Measurements from ENCODE around the gene HECTD2.

Gene HECTD2

GRCh38 chr10:91420868-91421267 lies 10.7 kb downstream of the HECTD2 start:
- no peak for TF ChIP-seq CTCF (IDR thresholded peaks at IDR 0.05; ENCODE audit: low read depth, low read length, poor library complexity, severe bottlenecking)
- TF ChIP-seq EZH2phosphoT487 (IDR thresholded peaks at IDR 0.05; ENCODE audit: borderline replicate concordance, low read length): no peak
- Histone ChIP-seq H3K4me2 (ENCODE audit: low read length) (no peak overlapping the region), H3K36me3 (ENCODE audit: control insufficient read depth, low read length) (no peaks in the 10 kb centered on the region), H4K20me1 (ENCODE audit: control insufficient read depth, insufficient read depth, low read depth, low read length) (no peaks in the 10 kb centered on the region), H3K79me2 (ENCODE audit: control insufficient read depth, low read length) (peaks cover 25% of the 10 kb centered on the region), H3F3A (ENCODE audit: control insufficient read depth, insufficient read depth) (no peaks in the 10 kb centered on the region), H3K4me3 (ENCODE audit: low read length) (no peak overlapping the region), H3K27me3 (ENCODE audit: control insufficient read depth, low read length) (no peaks in the 10 kb centered on the region), H3K9me3 (ENCODE audit: control insufficient read depth, insufficient read depth, low read length) (no peaks in the 10 kb centered on the region), H3K4me1 (ENCODE audit: control insufficient read depth, low read length) (0 out of 2 replicates have a peak, but pooled peaks cover 3% of the 10 kb centered on the region), H3K9me2 (replicated peaks; ENCODE audit: control insufficient read depth, low read length) (no peaks in the 10 kb centered on the region), H3K27ac (ENCODE audit: low read depth, low read length) (no peak overlapping the region)

GRCh38 chr10:91422915-91423314 lies 12.8 kb downstream of the HECTD2 start:
- TF ChIP-seq CTCF (IDR thresholded peaks at IDR 0.05; ENCODE audit: low read depth, low read length, poor library complexity, severe bottlenecking) (no peak), EZH2phosphoT487 (IDR thresholded peaks at IDR 0.05; ENCODE audit: borderline replicate concordance, low read length) (no peak)
- H3K9me2 ChIP-seq (replicated peaks; ENCODE audit: control insufficient read depth, low read length): no peaks in the 10 kb centered on the region
- no peak overlapping the region for H3K27ac ChIP-seq (ENCODE audit: low read depth, low read length)
- H3K9me3 ChIP-seq (ENCODE audit: control insufficient read depth, insufficient read depth, low read length): no peaks in the 10 kb centered on the region
- H3K36me3 ChIP-seq (ENCODE audit: control insufficient read depth, low read length): no peaks in the 10 kb centered on the region
- no peaks in the 10 kb centered on the region for H4K20me1 ChIP-seq (ENCODE audit: control insufficient read depth, insufficient read depth, low read depth, low read length)
- no peak overlapping the region for H3K4me2 ChIP-seq (ENCODE audit: low read length)
- no peaks in the 10 kb centered on the region for H3F3A ChIP-seq (ENCODE audit: control insufficient read depth, insufficient read depth)
- no peak overlapping the region for H3K4me3 ChIP-seq (ENCODE audit: low read length)
- peaks cover 16% of the 10 kb centered on the region for H3K79me2 ChIP-seq (ENCODE audit: control insufficient read depth, low read length)
- H3K27me3 ChIP-seq (ENCODE audit: control insufficient read depth, low read length): no peaks in the 10 kb centered on the region
- H3K4me1 ChIP-seq (ENCODE audit: control insufficient read depth, low read length): no peaks in the 10 kb centered on the region

GRCh38 chr10:91424016-91424415 lies 13.9 kb downstream of the HECTD2 start:
- Histone ChIP-seq H4K20me1 (ENCODE audit: control insufficient read depth, insufficient read depth, low read depth, low read length) (no peaks in the 10 kb centered on the region), H3K4me1 (ENCODE audit: control insufficient read depth, low read length) (no peaks in the 10 kb centered on the region), H3K4me2 (ENCODE audit: low read length) (no peak overlapping the region), H3K27ac (ENCODE audit: low read depth, low read length) (no peak overlapping the region), H3K27me3 (ENCODE audit: control insufficient read depth, low read length) (no peaks in the 10 kb centered on the region), H3K79me2 (ENCODE audit: control insufficient read depth, low read length) (peaks cover 16% of the 10 kb centered on the region), H3K4me3 (ENCODE audit: low read length) (no peak overlapping the region), H3K36me3 (ENCODE audit: control insufficient read depth, low read length) (no peaks in the 10 kb centered on the region), H3F3A (ENCODE audit: control insufficient read depth, insufficient read depth) (no peaks in the 10 kb centered on the region), H3K9me2 (replicated peaks; ENCODE audit: control insufficient read depth, low read length) (no peaks in the 10 kb centered on the region), H3K9me3 (ENCODE audit: control insufficient read depth, insufficient read depth, low read length) (no peaks in the 10 kb centered on the region)
- TF ChIP-seq CTCF (IDR thresholded peaks at IDR 0.05; ENCODE audit: low read depth, low read length, poor library complexity, severe bottlenecking) (no peak), EZH2phosphoT487 (IDR thresholded peaks at IDR 0.05; ENCODE audit: borderline replicate concordance, low read length) (no peak)

GRCh38 chr10:91432175-91432574 lies 22.0 kb downstream of the HECTD2 start:
- Histone ChIP-seq H3K4me1 (ENCODE audit: control insufficient read depth, low read length) (no peaks in the 10 kb centered on the region), H3K27me3 (ENCODE audit: control insufficient read depth, low read length) (no peaks in the 10 kb centered on the region), H3K79me2 (ENCODE audit: control insufficient read depth, low read length) (no peaks in the 10 kb centered on the region), H3K27ac (ENCODE audit: low read depth, low read length) (no peak overlapping the region), H3K9me3 (ENCODE audit: control insufficient read depth, insufficient read depth, low read length) (no peaks in the 10 kb centered on the region), H3K36me3 (ENCODE audit: control insufficient read depth, low read length) (no peaks in the 10 kb centered on the region), H3K4me2 (ENCODE audit: low read length) (no peak overlapping the region), H3K4me3 (ENCODE audit: low read length) (no peak overlapping the region), H3K9me2 (replicated peaks; ENCODE audit: control insufficient read depth, low read length) (no peaks in the 10 kb centered on the region), H4K20me1 (ENCODE audit: control insufficient read depth, insufficient read depth, low read depth, low read length) (no peaks in the 10 kb centered on the region), H3F3A (ENCODE audit: control insufficient read depth, insufficient read depth) (no peaks in the 10 kb centered on the region)
- TF ChIP-seq EZH2phosphoT487 (IDR thresholded peaks at IDR 0.05; ENCODE audit: borderline replicate concordance, low read length): no peak
- TF ChIP-seq CTCF (IDR thresholded peaks at IDR 0.05; ENCODE audit: low read depth, low read length, poor library complexity, severe bottlenecking): no peak
